HG03442 (cell line): ENCODE results near the gene SEC24C.
"Not testable (repeated sequence)": the region's sequence is repeated elsewhere in the genome, so short reads cannot be mapped to it uniquely, and the experiment has no call there.

Experiments
- ATAC-seq: cut with Tn5 transposase; IDR thresholded peaks from one replicate; pipeline ENCODE4 v1.9.1; 2021; ENCODE audit warnings: mild to moderate bottlenecking, moderate library complexity; ENCODE audit not compliant: unreplicated experiment

SEC24C gene

GRCh38 chr10:73768881-73769280 lies 24.7 kb downstream of the SEC24C start:
- no peak for ATAC-seq

GRCh38 chr10:73769396-73769795 lies 25.2 kb downstream of the SEC24C start:
- ATAC-seq, result no peak

DNA sequence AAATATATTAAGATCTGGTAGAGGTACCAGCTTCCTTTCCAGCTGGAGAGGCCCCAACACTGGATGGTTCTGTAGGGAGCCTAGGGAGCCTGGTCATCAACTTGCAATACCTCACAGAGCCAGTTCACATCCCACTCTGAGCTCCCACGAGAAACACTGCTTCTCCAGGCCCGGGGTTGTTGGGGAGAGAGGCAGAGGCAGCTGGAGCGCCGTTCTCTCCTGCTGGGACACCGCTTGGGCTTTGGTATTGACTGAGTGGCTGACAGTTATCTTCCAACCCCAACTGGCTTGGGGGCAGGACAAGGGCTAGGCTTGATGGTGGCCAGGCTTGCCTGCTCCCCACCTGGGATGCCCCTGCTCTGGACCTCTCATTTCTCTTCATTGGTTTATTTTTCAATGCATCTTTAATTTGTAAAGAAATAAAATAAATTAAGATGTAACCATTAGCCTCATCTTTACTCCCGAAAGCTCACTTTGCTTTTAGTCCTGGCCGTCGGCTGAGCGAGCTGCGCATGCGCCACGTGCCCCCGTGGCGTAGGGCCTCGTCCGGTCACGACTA lies 27.6 kb downstream of the SEC24C start:
- ATAC-seq, result peak; percentile 42

DNA sequence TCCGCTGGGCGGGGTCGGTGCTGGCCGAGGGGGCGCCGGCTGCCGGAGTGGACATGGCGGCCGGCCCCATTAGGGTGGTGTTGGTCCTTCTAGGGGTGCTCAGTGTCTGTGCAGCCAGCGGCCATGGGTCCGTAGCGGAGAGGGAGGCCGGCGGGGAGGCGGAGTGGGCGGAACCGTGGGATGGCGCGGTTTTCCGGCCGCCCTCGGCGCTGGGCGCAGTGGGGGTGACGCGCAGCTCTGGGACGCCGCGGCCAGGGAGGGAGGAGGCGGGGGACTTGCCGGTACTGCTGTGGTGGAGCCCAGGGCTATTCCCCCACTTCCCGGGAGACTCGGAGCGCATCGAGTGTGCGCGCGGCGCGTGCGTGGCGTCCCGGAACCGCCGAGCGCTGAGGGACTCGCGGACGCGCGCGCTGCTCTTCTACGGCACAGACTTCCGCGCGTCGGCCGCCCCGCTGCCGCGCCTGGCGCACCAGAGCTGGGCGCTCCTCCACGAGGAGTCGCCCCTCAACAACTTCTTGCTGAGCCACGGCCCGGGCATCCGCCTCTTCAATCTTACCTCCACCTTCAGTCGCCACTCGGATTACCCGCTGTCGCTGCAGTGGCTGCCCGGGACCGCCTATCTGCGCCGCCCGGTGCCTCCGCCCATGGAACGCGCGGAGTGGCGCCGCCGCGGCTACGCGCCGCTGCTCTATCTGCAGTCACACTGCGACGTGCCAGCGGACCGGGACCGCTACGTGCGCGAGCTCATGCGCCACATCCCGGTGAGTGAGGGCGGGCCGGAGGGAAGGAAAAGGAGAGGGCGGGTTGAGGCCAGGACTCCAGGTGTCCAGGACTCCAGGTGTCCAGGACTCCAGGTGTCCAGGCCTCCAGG lies 28.3 kb downstream of the SEC24C start:
- peak; percentile 57 for ATAC-seq

DNA sequence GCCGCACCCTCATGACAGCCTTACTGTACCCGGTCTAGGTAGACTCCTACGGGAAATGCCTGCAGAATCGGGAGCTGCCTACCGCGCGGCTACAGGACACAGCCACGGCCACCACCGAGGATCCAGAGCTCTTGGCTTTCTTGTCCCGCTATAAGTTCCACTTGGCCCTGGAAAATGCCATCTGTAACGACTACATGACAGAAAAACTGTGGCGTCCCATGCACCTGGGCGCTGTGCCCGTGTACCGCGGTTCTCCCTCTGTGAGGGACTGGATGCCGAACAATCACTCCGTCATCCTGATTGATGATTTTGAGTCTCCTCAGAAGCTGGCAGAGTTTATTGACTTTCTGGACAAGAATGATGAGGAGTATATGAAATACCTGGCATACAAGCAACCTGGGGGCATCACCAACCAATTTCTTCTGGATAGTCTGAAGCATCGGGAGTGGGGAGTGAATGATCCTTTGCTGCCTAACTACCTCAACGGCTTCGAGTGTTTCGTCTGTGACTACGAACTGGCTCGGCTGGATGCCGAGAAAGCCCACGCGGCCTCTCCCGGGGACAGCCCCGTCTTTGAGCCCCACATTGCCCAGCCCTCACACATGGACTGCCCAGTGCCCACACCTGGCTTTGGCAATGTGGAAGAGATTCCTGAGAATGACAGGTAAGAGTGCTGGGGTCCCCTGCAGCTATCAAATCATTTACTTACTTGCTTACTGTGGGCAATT lies 29.1 kb downstream of the SEC24C start:
- peak; percentile 1 for ATAC-seq

GRCh38 chr10:73774637-73775036 lies 30.5 kb downstream of the SEC24C start:
- no peak for ATAC-seq

- ATAC-seq, result no peak
Measured at GRCh38 chr10:73779018-73779417, 34.8 kb downstream of the SEC24C start.

- ATAC-seq, result no peak
Measured at GRCh38 chr10:73779539-73780197, 35.5 kb downstream of the SEC24C start.

GRCh38 chr10:73780301-73780700 lies 36.1 kb downstream of the SEC24C start:
- ATAC-seq, result no peak

GRCh38 chr10:73780966-73781365 lies 36.8 kb downstream of the SEC24C start:
- ATAC-seq, result no peak

DNA sequence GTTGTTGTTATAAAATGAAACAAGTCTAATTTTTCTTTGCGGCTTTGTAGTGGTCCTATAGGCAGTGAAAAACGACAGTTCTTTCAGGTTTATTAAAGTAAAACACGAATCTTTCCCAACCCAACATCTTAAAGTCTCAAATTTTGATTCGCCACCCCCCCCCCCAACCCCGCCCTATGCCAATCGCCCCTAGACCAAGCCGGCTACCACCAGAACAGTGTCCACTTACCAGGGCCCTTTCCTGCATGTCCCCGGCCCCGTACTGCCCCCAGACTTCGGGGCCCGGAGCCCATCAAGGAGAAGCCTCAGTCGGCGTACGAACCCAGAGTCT lies 37.3 kb downstream of the SEC24C start:
- no peak for ATAC-seq

DNA sequence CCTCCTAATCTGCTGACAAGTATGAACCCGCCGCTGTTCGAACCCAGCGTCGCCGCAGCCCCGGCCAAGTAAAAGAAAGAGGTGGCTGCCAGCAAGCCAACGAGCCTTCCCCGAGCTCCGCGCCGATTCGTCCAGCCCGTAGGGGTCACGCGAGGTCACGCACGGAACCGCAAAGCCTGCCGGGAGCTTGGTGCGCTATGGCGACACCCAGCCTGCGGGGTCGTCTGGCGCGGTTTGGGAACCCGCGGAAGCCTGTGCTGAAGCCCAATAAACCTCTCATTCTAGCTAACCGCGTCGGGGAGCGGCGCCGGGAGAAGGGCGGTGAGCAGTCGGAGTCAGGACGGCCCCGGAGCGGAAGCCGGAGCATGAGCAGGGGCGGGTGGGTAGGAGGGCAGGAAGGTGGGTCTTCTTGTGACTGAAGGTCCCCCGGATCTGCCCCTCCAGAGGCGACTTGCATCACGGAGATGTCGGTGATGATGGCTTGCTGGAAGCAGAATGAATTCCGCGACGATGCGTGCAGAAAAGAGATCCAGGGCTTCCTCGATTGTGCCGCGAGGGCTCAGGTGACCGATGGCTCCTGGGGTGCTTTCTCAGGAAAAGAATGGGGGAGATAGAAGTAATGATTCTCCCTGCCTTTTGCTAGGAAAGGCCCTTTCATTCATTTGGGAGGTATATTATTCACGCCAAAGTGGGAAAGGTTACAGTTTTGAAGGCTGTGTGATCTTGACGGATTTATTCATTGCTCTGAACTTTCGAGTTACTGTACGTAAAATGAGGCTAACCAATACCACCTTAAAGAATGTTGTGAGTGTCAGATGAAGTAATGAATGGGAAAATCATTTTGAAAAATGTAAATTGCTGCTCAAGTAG lies 37.9 kb downstream of the SEC24C start, which contains the start of gene CHCHD1:
Gene CHCHD1 (plus strand): TSS at position 170 of the 870 bp plus-strand sequence. CDS start 28 bp downstream, at position 198.
- ATAC-seq, result peak; percentile 54

DNA sequence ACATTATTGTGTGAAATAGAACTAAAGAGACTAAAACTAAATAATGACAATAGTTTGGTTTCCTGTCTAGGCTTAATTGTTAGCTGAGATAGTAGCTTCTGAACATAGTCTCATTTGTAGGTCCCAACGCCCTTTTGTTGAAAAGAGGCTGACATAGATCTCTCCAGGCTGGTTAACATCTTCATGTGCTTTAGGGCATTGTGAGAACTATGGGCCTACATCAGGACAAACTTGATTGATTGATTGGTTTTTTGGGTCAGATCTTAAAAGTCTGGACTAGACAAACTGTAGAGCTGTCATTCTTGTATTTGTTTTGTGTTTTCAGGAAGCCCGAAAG lies 38.5 kb downstream of the SEC24C start:
- no peak for ATAC-seq

- ATAC-seq, result peak; percentile 67
Measured at GRCh38 chr10:73785211-73785720, 41.1 kb downstream of the SEC24C start, which contains the start of gene ZSWIM8. Gene ZSWIM8, plus strand, starts transcription at chr10:73785606. Its CDS starts 273 bp downstream, at chr10:73785879.

- ATAC-seq, result peak; percentile 16
Measured at GRCh38 chr10:73785721-73786511, 41.7 kb downstream of the SEC24C start.

DNA sequence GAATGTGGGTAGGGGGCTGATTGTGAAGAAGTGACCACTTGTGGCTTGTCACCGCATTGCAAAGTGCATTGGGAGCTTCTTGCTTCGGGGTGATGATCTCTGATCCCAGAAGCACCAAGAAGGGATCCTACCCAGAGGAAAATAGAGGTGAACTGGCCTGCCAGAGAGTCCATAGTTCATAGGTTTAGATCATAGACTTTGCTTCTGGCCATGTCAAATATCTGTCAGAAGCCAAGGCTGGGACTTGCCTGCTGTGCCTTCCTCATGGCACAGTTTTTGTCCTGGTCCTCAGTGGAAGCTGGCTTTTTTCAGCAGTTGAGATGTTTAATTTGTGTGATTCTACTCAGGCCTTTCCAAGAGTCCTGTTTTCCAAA lies 42.3 kb downstream of the SEC24C start:
- no peak for ATAC-seq

GRCh38 chr10:73787031-73787800 lies 43.0 kb downstream of the SEC24C start:
- not testable (repeated sequence) for ATAC-seq

DNA sequence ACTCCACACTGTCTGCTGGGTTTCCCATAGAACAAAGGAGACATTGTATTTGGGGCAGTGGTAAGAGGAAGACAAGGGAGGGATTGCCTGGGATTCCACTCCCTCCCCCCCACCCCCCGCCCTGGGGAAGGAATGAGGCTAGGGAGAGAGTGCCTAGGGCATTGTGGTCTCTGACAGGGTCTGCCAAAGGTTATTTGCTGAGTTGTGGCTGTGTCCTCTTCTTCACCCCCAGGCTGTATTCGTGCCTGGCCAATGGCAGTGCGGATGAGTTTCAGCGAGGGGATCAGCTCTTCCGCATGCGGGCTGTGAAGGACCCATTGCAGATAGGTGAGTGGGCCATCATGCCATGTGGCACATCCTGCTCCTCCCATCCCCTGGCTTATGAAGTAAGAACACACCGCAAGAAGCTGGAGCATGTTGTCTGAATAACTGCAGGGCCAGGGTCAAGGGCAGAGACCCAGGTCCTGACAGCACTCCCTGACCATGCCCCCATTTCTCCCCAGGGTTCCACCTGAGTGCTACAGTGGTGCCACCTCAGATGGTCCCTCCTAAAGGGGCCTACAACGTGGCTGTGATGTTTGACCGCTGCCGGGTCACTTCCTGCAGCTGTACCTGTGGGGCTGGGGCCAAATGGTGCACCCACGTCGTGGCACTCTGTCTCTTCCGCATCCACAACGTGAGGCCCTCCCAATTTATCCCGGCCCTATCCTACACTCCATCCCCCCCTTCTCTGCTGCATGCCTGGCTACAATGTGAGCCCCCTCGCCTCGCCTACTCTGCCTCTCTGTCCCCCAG lies 44.9 kb downstream of the SEC24C start:
- ATAC-seq, result no peak
